GM19043 (cell line): Measurements from ENCODE around the gene DUSP1.
"Not testable (repeated sequence)": the region's sequence is repeated elsewhere in the genome, so short reads cannot be mapped to it uniquely, and the experiment has no call there.

Experiments
- ATAC-seq: cut with Tn5 transposase; IDR thresholded peaks from one replicate; pipeline ENCODE4 v1.9.1; 2021; ENCODE audit warnings: low read depth; ENCODE audit not compliant: unreplicated experiment

DUSP1 gene

DNA sequence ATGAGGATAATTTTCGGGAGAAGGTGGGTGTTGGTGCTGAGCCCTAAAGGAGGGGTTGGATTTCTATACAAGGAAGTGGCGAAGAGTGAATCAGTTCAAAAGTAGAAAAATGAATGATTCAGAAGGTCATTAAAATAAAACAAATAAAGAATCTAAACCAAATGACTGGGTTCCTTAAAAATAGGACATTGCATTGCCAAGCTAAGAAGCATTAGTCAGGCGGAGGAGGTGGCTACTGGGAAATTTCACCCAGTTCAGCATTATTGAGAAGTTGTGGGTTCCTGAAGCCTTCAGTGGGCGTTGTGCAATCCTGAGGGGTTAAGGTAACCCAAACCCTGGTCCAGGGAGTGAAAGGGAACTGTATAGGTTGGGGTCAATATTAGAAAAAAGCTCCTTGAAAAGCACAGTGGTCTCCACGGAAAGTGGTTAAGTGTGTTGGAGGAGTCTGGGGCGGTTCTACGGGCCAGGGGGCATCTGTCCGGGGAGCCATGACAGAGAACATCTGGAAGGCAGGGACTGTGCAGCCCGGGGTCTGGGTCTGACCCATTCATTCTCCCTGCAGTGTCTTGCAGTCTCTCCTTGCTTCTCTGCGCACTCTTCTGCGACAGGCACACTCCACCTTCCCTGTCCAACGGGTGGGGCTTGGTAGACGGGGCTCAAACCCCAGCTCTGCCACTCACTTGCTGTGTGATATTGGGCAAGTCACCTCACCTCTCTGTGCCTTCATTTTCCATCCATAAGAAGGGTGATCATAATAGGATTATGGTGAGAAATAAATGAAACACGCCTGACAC lies 27.6 kb upstream of the DUSP1 start:
- no peak for ATAC-seq

DNA sequence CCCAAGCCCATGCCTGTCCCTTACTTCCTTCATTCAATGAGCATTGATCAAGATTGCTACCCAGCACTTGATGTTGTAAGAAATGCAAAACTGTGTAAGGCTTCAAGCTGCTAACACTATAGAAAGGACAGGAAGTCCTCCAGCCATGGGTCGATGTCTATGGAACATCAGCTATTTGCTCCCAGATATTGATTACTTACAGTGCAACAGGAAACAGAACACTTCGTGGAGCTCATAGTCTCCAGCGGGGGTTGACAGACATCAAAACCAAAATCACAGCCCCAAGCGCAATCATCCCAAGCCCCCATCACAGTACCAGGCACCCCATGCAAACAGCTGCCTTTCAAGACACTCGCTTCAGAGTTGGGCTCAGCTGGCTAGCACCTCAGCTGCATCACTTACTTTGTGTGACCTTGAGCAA lies 26.8 kb upstream of the DUSP1 start:
- ATAC-seq = no peak

DNA sequence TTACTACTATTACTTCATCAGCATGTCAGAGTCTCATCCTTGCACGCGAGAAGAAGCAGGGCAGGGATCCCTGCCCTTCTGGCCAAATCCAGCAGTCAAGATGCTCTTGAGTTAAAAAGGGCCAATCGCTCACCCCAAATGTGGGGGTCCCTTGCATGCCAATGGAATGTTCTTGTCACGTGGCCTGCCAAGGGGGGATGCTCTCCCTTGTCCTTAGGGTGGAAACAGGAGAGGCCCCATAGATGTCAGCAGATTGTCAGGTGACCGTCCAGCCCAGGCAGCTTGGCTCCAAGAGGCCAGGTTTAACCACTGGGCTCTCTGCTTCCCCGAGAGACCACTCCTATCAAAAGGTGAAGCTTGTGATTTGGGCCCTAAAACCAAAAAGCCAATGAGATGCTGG lies 25.3 kb upstream of the DUSP1 start:
- no peak for ATAC-seq

DNA sequence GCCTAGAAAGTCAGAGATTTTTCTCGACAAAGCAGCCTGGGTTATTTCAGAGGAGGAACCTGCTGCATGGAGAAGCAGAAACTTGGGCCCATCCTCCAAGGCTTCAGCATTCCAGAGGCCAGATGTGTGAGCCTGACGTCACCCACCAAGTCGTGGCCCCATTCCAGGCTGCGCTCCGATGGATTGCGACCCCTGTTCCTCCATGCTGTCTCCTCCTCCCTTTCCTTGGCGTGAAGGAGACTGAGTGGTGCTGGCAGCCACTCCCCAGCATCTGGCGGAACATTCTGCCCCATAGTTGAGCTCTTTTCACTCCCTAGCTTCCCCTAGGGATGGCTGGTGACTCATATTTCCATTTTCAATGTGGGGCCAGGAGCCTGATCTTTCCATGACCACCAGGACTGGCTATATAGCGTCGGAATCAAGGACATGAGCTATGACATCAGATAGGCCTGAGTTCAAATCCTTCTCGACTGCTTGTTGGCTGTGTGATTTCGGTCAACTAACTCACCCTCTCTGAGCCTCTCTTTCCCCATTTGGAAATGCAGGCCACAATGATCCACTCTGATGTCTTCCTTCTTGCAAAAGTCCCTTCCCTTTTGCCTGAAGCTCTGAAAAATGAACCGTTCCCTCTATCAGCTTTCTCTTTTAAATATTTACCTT lies 24.5 kb upstream of the DUSP1 start:
- no peak for ATAC-seq

DNA sequence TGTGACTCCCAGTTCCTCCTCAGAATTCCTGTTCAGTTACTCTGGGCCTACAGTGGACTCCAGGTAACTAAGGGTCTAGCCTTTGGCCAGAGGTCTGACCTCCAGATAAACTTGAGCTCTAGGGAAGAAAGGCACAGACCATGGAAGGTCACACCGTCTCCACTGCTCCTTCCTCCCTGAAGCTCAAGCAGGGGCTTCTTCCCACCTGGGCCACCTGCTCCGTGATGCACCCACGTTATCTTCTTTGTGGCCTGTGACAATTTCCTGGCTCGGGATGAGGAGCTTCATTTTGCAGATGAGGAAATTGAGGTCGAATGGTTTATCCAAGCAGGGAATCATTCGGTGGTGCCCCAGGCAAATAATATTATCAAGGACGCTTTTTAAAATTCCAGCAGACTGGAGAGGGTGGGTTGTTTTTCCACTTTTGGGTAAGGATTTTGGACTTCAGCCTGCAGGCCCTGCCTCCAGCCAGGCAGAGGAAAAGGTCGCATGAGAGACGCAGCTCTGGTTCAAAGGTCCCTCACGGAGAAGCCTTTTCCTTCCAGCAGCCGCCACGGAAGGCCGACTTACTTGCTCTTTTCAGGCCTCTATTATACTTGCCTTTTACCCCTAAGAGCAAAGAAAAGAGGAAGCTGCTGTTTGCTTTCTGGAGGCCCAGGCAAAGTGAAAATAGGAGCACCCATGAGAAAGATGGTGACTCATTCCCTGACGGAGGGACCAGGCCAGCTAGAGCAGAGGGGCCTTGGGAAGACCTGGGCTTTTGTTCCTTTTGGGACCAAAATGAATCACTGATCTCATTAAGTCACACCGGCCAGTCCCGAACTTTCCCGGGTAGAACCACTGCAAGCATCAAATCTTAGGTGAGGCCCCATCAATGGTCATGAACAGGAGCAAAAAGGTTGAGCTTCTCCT lies 22.8 kb upstream of the DUSP1 start:
- no peak for ATAC-seq

DNA sequence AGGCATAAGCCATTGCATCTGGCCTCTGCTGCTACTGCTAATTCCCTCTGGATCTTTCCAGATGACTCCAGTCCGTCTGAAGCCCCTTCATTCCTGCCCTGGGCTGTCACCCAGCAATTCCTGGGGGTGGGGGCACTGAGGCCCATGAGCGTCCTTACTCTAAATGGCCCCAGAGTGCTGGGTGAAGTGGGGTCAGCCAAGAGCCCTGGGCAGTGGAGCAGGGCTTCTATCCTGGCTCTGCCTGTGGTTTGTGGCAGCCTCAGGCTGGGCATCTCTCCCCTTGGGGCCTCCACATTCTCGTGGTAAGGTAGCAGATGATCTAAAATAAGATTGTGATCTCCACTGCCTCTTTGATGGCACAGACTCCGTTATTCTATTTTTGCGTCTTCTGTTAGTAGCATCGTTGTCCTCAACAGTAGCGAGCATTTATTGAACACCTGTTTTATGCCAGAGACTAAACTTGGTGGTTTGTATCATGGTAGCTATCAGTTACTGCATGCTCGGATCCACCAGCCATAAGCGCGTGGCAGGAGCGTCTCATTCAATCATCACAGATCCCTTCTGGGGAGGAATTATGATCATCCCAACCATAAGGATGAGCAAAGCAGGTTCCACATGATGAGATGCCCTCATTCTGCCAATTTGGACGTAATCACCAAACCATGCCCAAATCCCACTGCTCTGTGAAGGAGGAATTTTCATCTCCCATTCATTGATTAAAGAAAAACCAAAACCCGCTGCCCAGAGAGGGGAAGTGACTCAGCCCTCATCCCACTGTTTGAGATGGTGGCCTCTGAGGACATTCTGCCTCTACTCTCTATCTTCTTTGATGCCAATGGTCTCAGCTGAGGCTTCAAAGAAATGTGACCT lies 21.9 kb upstream of the DUSP1 start:
- ATAC-seq = no peak

DNA sequence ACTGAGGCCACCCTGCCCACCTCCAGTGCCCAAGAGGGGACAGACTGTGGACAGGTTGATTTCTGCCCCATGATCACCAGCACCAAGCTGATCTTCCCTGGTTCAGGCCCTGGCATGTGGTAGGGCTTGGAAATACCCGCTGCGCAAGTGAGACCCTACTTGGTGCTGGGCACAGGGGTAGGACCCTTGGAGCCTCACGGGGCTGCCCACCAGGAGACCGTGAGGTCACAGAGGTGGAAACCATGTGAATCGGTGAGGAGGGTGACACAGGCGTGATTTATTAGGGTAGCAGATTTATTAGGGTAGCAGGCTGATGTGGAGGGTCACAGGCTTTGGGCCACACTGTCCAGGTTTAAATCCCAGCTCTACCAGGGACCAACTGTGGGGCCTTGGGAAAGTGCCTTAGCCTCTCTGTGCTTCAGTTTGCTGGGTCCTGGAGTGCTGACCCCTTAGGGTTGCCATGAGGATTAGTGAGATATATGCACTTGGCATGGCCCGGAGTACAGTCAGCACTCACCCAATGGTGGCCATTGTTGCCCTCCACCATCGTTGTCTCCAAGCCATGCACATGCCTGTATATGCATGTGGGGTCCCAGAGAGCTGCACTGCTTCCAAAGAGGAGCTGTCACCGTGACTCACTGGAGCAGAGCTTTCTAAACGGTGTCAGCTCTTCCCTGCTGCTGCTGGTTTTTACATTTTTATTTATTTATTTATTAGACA lies 20.9 kb upstream of the DUSP1 start:
- ATAC-seq = no peak

DNA sequence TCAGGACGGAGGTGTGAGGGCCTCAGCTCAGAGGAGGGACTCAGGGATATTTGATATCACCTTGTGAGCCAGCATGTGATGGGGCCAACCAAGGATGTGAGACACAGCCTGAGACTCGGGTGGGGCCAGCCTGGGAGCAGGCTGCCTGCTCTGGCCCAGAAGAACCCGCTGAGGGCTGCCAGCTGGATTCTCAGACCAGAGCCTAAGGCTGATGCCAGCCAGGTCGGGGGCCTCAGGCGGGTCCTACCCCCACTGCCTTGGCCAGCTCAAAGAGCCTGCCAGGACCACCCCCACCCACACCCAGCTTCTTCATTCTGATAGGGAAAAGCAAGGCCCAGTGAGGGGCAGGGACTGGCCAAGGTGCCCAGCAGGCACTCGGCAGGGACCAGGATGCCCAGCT lies 20.3 kb upstream of the DUSP1 start:
- ATAC-seq = no peak

DNA sequence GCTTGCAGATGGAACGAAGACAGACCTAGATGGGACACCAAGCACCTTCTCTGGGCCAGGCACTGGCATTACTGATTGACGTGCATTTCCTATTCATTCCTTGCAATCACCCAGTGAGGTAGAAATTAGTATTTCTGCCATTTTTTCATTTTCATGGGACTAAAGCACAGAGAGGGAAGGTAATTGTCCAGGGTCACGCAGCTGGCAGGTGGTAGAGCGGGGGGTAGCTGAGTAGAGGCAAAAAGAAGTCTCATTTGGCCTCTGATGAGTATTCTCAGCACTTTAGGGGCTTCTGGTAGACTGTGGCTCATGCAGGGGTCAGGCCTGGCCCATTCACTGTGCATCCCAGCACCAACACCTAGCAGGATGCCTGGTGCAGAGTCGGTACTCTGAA lies 19.5 kb upstream of the DUSP1 start:
- ATAC-seq = no peak

DNA sequence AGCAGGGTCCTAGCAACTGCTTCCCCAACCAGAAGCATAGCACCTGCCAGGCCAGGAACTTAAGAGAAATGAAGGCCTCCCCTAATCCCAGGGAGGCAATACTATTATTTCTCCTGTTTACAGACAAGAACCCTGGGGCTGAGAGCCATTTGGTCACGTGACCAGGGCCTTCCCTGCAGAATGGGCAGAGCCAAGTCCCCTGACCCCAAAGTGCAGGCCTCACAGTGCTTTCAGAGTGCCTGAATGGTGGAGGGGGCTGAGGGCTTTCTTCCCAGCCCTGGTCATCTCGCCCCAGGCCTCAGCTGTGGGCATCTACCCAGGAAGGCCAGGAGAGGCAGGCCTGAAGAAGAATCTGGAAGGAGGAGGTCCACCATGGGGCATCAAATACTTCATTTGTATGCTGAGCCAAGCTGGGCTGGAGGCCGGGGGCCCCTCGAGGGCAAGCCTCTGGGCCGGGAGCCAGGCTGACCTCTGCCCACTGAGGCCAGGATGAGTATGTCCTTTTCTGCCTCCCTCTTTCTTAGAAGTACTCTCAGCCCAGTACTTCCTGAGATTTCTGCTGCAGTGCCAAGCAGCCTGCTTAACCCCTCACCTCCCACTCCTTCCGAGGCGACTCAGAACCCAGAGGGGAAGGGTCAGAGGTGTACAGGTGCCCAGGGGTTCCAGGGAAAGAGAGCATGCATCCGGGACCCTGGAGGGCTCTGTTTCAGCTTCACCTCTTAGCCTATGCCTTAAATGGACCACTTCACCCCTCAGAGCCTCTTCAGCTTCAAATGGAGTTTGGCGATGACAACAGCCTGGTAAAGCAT lies 18.9 kb upstream of the DUSP1 start:
- no peak for ATAC-seq

DNA sequence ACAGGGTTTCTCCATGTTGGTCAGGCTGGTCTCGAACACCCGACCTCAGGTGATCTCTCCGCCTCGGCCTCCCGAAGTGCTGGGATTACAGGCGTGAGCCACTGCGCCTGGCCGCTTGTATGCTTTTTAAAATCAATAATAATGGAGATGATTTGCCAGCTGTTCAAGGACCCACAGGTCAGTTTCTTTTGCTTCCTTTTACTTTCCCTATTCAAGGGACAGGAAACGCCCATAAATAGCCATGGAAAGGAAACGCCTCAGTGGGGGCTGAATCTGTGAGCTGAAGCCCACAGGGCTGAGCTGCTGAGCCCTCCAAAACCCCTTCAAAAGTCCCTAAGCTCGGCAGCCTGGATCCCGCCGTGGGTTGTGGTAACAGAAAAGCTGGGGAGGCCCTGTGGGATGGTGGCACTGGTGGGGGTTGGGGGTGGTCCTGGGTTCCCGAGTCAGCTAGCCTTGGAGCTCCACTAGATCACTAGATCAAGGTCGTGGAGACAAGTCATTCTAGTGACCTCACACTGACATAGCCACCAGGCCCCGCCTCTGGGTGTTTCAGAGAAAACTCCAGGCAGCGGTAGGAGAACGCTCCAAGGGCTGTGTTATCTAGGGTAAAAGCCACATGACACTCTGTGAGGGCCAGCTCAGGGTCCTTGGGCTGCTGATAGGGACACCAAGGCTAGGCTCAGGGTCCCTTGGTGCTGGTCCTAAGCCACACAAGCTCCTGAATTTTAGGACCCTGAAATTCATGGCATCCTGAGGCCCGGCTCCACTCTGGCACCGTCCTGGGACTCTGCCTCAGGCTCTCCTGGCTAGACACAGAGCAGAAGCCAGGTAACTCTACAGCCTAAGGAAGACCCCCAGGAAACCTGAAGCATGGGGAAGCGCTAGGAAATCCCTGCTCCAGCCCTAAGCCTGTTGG lies 18.0 kb upstream of the DUSP1 start:
- ATAC-seq = no peak

DNA sequence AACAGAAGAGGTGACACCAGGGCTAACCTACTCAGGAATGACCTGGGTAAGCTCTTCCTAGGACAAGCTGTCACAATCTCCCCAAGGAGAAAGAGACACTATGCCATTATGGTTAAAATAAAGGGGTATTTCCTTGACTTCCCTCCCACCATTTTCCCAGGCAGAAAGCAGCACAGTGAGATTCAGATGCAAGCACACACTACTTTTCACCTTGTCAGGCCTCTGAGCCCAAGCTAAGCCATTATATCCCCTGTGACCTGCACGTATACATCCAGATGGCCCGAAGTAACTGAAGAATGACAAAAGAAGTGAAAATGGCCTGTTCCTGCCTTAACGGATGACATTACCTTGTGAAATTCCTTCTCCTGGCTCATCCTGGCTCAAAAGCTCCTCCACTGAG lies 16.5 kb upstream of the DUSP1 start:
- not testable (repeated sequence) for ATAC-seq

DNA sequence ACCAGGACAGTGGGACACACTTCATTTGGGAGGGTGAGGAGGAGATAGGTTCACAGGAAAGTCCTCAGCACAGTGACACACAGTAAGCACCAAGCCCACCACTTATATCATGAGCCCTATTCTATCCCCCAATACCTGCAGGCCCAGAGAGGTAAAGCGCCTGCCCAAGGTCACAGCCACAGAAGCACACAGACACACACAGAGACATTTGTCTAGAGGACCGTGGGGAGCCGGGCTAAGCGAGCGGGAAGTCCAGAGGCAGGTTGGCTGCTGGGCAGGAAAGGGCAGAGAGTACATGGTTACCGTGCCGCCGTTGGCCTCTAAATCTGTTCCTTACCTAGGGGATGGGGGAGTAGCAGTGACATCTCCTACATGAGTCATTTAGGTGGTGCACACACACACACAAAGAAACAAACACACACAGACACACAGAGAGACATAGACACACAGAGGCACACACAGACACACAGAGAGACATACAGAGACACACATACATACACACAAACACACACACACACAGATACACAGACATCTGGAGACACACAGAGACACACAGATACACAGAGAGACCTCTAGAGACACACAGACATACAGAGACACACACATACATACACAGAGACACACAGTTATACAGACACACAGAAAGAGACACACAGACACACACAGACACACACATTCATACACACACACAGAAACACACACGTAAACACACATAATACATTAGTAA lies 15.9 kb upstream of the DUSP1 start:
- ATAC-seq = no peak

DNA sequence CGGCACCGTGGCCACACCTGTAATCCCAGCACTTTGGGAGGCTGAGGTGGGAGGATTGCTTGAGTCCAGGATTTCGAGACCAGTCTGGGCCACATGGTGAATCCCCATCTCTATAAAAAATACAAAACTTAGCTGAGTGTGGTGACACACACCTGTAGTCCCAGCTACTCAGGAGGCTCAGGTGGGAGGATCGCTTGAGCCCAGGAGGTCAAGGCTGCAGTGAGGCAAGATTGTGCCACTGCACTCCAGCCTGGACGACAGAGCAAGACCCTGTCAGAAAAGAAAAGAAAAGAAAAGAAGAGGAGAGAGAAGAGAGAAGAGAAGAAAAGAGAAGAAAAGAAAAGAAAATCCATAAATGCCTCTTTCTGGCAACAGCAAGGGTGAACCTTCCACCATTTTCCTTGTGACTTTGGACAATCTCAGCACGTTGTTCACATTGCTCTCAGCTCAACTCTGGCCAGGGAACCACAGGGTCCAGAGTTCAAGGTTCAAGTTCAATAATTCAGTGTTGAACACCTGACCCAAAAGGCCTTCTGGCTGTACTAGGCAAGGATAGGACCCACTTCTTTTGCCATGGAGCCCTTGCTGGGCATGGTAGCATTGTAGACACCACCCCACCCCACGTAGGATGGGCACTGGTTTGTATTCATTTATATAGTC lies 14.6 kb upstream of the DUSP1 start:
- no peak for ATAC-seq

DNA sequence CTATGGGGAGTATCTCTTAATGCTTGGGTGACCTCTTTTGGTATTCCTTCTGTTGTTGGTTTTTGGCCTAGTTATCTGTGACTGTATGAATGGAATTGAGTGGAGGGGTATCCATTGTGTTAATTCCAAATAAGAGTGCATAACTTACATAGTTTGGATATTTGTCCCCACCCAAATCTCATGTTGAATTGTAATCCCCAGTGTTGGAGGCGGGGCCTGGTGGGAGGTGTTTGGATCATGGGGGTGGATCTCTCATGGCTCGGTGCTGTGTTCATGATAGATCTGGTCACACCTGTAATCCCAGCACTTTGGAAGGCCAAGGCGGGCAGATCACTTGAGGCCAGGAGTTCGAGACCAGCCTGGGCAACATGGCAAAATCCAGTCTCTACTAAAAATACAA lies 13.2 kb upstream of the DUSP1 start:
- ATAC-seq = not testable (repeated sequence)

DNA sequence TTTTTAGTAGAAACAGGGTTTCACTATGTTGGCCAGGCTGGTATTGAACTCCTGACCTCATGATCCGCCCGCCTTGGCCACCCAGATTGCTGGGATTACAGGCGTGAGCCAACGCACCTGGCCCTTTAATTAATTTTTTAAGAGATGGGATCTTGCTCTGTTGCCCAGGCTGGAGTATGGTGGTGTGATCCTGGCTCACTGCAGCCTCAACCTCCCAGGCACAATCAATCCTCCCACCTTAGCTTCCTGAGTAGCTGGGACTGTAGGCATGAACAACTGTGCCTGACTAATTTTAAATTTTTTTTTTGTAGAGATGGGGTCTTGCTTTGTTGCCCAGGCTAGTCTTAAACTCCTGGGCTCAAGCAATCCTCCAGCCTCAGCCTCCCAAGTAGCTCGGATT lies 12.3 kb upstream of the DUSP1 start:
- ATAC-seq = not testable (repeated sequence)
